ENCODE results near the gene KLHL17.

DNA sequence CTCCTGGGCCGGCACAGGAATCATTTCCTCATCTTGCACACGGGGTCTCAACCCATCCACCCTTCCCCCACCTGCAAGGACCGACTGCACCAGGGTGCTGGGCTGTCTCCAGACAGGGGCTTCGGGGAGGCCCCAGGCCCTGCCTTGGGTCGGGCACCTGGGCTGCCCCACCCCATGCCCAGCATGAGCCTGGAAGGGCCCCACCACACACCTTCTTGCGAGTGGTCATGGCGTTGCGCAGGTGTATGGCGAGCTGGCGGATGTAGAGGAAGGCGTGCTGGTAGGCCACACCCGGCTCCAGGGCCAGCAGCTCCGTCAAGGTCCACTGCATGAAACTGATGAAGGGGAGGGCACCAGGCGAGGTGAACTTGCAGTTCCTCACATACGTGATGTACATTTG is 8.2 kb upstream of the KLHL17 start:
- TF ChIP-seq POLR2A (IDR thresholded peaks at IDR 0.05; ENCODE audit: low read length), result no peak
- TF ChIP-seq REST (IDR thresholded peaks at IDR 0.05), result no peak
- TF ChIP-seq, protein P1, sequence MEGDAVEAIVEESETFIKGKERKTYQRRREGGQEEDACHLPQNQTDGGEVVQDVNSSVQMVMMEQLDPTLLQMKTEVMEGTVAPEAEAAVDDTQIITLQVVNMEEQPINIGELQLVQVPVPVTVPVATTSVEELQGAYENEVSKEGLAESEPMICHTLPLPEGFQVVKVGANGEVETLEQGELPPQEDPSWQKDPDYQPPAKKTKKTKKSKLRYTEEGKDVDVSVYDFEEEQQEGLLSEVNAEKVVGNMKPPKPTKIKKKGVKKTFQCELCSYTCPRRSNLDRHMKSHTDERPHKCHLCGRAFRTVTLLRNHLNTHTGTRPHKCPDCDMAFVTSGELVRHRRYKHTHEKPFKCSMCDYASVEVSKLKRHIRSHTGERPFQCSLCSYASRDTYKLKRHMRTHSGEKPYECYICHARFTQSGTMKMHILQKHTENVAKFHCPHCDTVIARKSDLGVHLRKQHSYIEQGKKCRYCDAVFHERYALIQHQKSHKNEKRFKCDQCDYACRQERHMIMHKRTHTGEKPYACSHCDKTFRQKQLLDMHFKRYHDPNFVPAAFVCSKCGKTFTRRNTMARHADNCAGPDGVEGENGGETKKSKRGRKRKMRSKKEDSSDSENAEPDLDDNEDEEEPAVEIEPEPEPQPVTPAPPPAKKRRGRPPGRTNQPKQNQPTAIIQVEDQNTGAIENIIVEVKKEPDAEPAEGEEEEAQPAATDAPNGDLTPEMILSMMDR (IDR thresholded peaks at IDR 0.05), result no peak
- TF ChIP-seq, protein P2, sequence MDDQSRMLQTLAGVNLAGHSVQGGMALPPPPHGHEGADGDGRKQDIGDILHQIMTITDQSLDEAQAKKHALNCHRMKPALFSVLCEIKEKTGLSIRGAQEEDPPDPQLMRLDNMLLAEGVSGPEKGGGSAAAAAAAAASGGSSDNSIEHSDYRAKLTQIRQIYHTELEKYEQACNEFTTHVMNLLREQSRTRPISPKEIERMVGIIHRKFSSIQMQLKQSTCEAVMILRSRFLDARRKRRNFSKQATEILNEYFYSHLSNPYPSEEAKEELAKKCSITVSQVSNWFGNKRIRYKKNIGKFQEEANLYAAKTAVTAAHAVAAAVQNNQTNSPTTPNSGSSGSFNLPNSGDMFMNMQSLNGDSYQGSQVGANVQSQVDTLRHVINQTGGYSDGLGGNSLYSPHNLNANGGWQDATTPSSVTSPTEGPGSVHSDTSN (IDR thresholded peaks at IDR 0.05), result no peak
- no peak for TF ChIP-seq MAX (IDR thresholded peaks at IDR 0.05)
- TF ChIP-seq CHD2 (IDR thresholded peaks at IDR 0.05; ENCODE audit: low read length, partially characterized antibody), result no peak
- TF ChIP-seq CEBPB (IDR thresholded peaks at IDR 0.05), result no peak
